Glutamatergic neuron (in vitro differentiated cells): Measurements from ENCODE around the gene RAD51D. TPM values are rescaled to one million over a fixed set of nuclear protein-coding genes. Genes with fewer than 3 reads are reported as not detected.

Experiments
- DNase-seq: peaks from one replicate; pipeline ENCODE4 v3.0.0; 2022
- H3K27ac Mint-ChIP-seq: one replicate; pipeline ENCODE4 v1.8.0; 2020; ENCODE audit warnings: mild to moderate bottlenecking, mixed read lengths, inconsistent platforms; ENCODE audit not compliant: unreplicated experiment
- H3K27me3 Mint-ChIP-seq: one replicate; pipeline ENCODE4 v1.8.0; 2020; ENCODE audit warnings: mild to moderate bottlenecking, moderate library complexity, mixed read lengths, inconsistent platforms; ENCODE audit not compliant: unreplicated experiment
- H3K36me3 Mint-ChIP-seq: one replicate; pipeline ENCODE4 v1.8.0; 2020; ENCODE audit warnings: mild to moderate bottlenecking, mixed read lengths, inconsistent platforms; ENCODE audit not compliant: unreplicated experiment
- H3K4me1 Mint-ChIP-seq: one replicate; pipeline ENCODE4 v1.8.0; 2020; ENCODE audit warnings: mild to moderate bottlenecking, low read depth, mixed read lengths, inconsistent platforms; ENCODE audit not compliant: unreplicated experiment
- H3K4me3 Mint-ChIP-seq: one replicate; pipeline ENCODE4 v1.8.0; 2020; ENCODE audit warnings: mild to moderate bottlenecking, mixed read lengths, inconsistent platforms; ENCODE audit not compliant: unreplicated experiment
- H3K9me3 Mint-ChIP-seq: one replicate; pipeline ENCODE4 v1.8.0; 2020; ENCODE audit warnings: mild to moderate bottlenecking, moderate library complexity, mixed read lengths, inconsistent platforms; ENCODE audit not compliant: unreplicated experiment
- total RNA-seq: library from RNA; stranded (reverse); fragmentation: NEBNext Ultra II Directional; extraction: Animal tissue kit (Norgen Biotek cat#: 25700); gene quantifications from one replicate; pipeline ENCODE4 v1.2.1, GENCODE V29; 2021; ENCODE audit not compliant: unreplicated experiment
- TF ChIP-seq, protein P1 (sequence below): fragments of 200-600 bp; sonication (generic); IDR thresholded peaks from one replicate; pipeline ENCODE4 v1.5.0; 2021; ENCODE audit not compliant: partially characterized antibody, unreplicated experiment

RAD51D gene
- total RNA-seq, 1 donor from 2014 or later, result 10.1 TPM

DNA sequence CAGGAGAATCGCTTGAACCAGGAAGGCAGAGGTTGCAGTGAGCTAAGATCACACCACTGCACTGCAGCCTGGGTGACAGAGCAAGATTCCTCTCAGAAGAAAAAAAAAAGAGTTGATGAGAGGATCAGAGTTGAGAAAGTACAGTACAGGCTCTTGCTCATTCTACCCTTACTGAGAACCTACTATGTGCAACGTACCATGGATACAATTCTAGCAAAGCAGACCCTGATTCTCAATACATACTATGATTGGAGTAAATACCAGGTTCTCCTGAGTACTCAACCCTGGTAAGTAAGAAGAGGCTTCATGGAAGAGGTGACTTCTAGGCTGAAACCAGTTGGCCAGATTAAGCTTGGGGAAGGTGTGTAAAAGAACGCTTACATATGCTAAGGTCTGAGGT lies 57.4 kb downstream of the RAD51D start:
- Mint-ChIP-seq H3K4me3 (no peak overlapping the region), H3K36me3 (no peaks in the 10 kb centered on the region), H3K27ac (no peak overlapping the region), H3K9me3 (peaks cover 2% of the 10 kb centered on the region), H3K4me1 (peaks cover 10% of the 10 kb centered on the region), H3K27me3 (no peaks in the 10 kb centered on the region)
- no peak for DNase-seq
- TF ChIP-seq, protein P1, sequence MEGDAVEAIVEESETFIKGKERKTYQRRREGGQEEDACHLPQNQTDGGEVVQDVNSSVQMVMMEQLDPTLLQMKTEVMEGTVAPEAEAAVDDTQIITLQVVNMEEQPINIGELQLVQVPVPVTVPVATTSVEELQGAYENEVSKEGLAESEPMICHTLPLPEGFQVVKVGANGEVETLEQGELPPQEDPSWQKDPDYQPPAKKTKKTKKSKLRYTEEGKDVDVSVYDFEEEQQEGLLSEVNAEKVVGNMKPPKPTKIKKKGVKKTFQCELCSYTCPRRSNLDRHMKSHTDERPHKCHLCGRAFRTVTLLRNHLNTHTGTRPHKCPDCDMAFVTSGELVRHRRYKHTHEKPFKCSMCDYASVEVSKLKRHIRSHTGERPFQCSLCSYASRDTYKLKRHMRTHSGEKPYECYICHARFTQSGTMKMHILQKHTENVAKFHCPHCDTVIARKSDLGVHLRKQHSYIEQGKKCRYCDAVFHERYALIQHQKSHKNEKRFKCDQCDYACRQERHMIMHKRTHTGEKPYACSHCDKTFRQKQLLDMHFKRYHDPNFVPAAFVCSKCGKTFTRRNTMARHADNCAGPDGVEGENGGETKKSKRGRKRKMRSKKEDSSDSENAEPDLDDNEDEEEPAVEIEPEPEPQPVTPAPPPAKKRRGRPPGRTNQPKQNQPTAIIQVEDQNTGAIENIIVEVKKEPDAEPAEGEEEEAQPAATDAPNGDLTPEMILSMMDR, result no peak

DNA sequence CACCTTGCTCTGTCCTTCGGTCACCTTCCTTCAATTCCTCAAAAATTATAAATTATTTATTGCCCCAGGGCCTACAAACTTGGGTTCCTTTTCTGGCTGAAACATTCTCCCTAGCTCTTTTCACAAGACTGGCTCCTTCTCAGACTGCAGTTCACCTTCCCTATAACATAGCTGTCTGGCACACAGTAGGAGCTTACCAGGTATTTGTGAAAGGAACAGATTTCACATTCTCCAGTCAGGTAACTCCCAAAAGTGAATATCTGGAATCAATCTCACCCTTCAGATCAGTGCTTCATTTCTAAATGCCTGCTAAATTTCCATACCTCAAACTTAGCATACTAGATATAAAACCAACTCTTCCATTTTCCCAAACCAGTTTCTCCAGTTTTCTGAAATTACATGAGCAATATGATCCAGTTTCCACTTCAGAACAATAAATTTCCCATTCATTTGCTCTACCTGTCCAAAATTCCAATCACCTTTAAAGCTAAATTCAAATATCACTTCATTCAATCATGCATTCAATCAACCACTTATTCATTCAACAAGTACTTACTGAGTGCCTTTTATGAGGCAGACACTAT lies 62.2 kb downstream of the RAD51D start:
- TF ChIP-seq, protein P1, result no peak
- no peaks in the 10 kb centered on the region for H3K4me1 Mint-ChIP-seq
- H3K27ac Mint-ChIP-seq, result no peak overlapping the region
- DNase-seq, result no peak
- no peak overlapping the region for H3K4me3 Mint-ChIP-seq
- H3K27me3 Mint-ChIP-seq, result no peaks in the 10 kb centered on the region
- H3K9me3 Mint-ChIP-seq, result no peaks in the 10 kb centered on the region
- no peaks in the 10 kb centered on the region for H3K36me3 Mint-ChIP-seq

DNA sequence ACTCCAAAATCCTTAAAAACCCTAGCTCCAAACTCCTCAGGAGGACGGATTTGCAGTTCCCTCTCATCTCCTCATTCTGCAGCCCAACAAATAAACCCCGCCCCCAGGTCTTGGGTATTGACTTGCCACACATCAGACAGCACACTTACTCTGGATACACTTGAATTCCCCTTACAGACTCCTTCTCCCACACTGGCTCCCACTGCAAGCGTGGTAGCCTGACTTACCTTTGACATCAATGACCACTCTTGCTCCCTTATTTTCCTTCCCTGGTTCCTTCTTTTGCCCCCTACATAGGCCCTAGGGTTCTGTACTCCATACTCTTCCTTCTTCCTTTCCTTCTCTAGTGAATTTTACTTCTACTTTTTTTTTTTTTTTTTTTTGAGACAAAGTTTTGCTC lies 63.6 kb downstream of the RAD51D start:
- Mint-ChIP-seq H3K27ac (no peak overlapping the region), H3K36me3 (no peaks in the 10 kb centered on the region), H3K27me3 (no peaks in the 10 kb centered on the region), H3K4me1 (no peaks in the 10 kb centered on the region), H3K9me3 (no peaks in the 10 kb centered on the region), H3K4me3 (no peak overlapping the region)
- DNase-seq, result no peak
- TF ChIP-seq, protein P1, result no peak

DNA sequence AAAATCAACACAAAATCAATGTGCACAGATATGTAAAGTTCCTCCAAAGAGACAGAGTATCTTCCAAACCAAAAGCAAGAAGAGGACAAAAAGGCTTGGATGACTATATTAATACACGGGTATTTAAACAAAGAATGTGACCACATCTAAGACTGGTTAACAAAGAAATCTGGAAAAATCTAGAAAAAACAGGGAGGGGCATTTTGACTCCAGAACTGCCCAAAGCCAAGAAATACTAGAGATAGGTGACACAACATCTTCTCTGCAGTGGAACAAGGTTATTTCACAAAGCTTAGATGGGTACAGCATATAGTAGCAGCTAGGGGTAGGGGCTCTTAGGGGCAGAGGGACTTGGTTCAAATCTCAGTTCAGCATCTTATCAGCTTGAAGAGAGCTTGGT lies 66.5 kb downstream of the RAD51D start:
- Mint-ChIP-seq H3K4me3 (no peak overlapping the region), H3K27ac (no peak overlapping the region), H3K36me3 (no peaks in the 10 kb centered on the region), H3K9me3 (no peaks in the 10 kb centered on the region), H3K4me1 (no peaks in the 10 kb centered on the region), H3K27me3 (no peaks in the 10 kb centered on the region)
- TF ChIP-seq, protein P1, result no peak
- DNase-seq, result no peak

DNA sequence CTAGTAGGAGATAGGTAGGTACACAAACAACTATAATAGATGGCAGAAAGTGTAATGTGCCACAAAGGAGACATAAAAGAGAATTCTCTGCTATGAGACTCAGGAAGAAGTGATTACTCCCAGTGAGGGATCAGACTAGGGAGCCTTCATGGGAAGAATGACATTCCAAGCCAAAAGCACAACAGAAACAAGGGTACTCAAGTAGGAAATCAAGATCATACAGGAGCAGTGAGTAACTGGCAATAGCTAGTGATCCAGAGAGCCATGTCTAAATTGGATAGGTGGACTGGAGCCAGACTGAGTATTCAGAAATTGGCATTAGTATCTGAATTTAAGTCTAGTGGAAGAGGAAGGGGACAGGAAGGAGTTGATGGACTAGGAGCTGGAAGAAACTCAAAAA lies 66.9 kb downstream of the RAD51D start:
- TF ChIP-seq, protein P1, result no peak
- no peaks in the 10 kb centered on the region for H3K4me1 Mint-ChIP-seq
- no peak overlapping the region for H3K27ac Mint-ChIP-seq
- H3K36me3 Mint-ChIP-seq, result no peaks in the 10 kb centered on the region
- no peak overlapping the region for H3K4me3 Mint-ChIP-seq
- no peaks in the 10 kb centered on the region for H3K9me3 Mint-ChIP-seq
- no peaks in the 10 kb centered on the region for H3K27me3 Mint-ChIP-seq
- DNase-seq, result no peak
